GM18519 (cell line): ENCODE measurements around the gene ERC1.

Source experiments
- ATAC-seq: cut with Tn5 transposase; IDR thresholded peaks from one replicate; pipeline ENCODE4 v1.9.1; 2021; ENCODE audit warnings: mild to moderate bottlenecking, moderate library complexity; ENCODE audit not compliant: unreplicated experiment, low FRiP score

Gene ERC1

GRCh38 chr12:1540690-1541089 lies 549.7 kb downstream of the ERC1 start:
- ATAC-seq, result no peak

- no peak for ATAC-seq
These were observed 551.6 kb downstream of the ERC1 start for GRCh38 chr12:1542599-1542998.

- ATAC-seq, result no peak
These were observed 554.1 kb downstream of the ERC1 start for GRCh38 chr12:1544996-1545700.
